Activated B cell treated with CpG ODN at 0.5 μM for 24 hours (primary cell): ENCODE data around the gene EXOC7. TPM values are rescaled to one million over a fixed set of nuclear protein-coding genes. Genes with fewer than 3 reads are reported as not detected.

Experiments
- ATAC-seq: fragments of 200-7000 bp; cut with Tn5 transposase; one replicate; pipeline ENCODE4 v1.10.0; 2021; ENCODE audit warnings: low read depth, mild to moderate bottlenecking, moderate library complexity
- CTCF ChIA-PET: fragments of 350-600 bp; sonication (Branson Sonifier 250); formaldehyde crosslinking; loops from one replicate; lab custom pipeline; 2021; ENCODE audit warnings: antibody characterized with exemption; lab: Charles Lee
- POLR2A ChIA-PET: fragments of 350-600 bp; sonication (Branson Sonifier 250); formaldehyde crosslinking; loops from one replicate; lab custom pipeline; 2021; ENCODE audit warnings: antibody characterized with exemption; lab: Charles Lee
- DNase-seq: peaks from one replicate; pipeline ENCODE4 v3.0.0; 2022
- H3K27ac Mint-ChIP-seq: one replicate; pipeline ENCODE4 v1.8.0; 2020; ENCODE audit warnings: mixed read lengths
- H3K27me3 Mint-ChIP-seq: one replicate; pipeline ENCODE4 v1.8.0; 2021; ENCODE audit warnings: mixed read lengths
- H3K36me3 Mint-ChIP-seq: one replicate; pipeline ENCODE4 v1.8.0; 2021; ENCODE audit warnings: low read depth, mixed read lengths
- H3K4me1 Mint-ChIP-seq: one replicate; pipeline ENCODE4 v1.8.0; 2021; ENCODE audit warnings: mixed read lengths
- H3K4me3 Mint-ChIP-seq: one replicate; pipeline ENCODE4 v1.8.0; 2020; ENCODE audit warnings: mild to moderate bottlenecking, mixed read lengths
- H3K9me3 Mint-ChIP-seq: one replicate; pipeline ENCODE4 v1.8.0; 2020; ENCODE audit warnings: mixed read lengths
- intact Hi-C: fragments of 100-400 bp; cut with micrococcal nuclease; formaldehyde crosslinking; loops from one replicate; pipeline ENCODE4 v1.15.1; 2024
- total RNA-seq: library from RNA; stranded (reverse); gene quantifications from 2 replicates; pipeline ENCODE4 v1.2.3, GENCODE V29; 2022
- TF ChIP-seq, protein P1 (sequence below): fragments of 200-600 bp; IDR thresholded peaks from one replicate; pipeline ENCODE4 v1.8.0; 2022; ENCODE audit warnings: antibody characterized with exemption, mild to moderate bottlenecking

The EXOC7 gene, protein sequence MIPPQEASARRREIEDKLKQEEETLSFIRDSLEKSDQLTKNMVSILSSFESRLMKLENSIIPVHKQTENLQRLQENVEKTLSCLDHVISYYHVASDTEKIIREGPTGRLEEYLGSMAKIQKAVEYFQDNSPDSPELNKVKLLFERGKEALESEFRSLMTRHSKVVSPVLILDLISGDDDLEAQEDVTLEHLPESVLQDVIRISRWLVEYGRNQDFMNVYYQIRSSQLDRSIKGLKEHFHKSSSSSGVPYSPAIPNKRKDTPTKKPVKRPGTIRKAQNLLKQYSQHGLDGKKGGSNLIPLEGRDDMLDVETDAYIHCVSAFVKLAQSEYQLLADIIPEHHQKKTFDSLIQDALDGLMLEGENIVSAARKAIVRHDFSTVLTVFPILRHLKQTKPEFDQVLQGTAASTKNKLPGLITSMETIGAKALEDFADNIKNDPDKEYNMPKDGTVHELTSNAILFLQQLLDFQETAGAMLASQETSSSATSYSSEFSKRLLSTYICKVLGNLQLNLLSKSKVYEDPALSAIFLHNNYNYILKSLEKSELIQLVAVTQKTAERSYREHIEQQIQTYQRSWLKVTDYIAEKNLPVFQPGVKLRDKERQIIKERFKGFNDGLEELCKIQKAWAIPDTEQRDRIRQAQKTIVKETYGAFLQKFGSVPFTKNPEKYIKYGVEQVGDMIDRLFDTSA
- total RNA-seq: 133 and 146 TPM in 2 replicates

DNA sequence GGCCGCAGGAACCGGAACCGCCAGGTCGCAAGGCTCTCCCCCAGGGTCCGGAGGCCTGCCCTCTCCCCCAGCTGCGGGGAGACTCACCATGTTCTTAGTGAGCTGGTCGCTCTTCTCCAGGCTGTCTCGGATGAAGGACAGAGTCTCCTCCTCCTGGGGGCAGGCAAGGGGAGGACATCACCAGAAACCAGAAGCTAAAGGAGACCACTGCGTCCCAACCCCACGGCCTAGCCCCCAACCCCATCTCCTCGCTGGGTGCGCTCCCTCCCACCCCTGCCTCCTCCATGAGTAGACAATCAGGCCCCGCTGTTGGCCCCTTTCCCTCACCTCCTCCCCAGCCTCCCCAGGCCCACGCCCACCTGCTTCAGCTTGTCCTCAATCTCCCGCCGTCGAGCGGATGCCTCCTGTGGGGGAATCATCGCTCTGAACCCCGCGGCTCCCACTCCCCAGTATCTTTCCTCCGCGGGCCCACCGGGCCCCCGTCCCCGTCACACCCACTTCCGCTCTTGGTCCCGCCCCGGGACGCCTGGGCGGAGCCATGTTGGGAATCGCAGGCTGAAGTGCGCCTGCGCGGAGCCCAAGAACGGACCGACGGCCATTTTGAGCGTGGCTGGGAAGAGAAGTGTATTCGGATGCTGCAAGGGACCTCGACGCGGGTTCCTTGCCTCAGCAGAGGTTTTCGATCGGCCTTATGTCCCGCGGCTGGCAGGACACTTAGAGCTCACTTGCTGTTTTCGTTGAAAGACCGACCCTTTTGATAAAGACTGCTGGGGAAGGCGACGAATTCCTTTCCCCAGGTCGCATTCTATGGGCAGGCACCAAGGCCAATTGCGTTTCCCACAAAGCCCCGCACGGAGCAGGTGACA, at the start of gene EXOC7:
Gene EXOC7 (minus strand): TSS at position 514 of the 866 bp plus-strand sequence. CDS start 95 bp downstream, at position 419.
- DNase-seq (peak; percentile 95), ATAC-seq (peak; percentile 97)
- H3K9me3 Mint-ChIP-seq: no peaks in the 10 kb centered on the region
- TF ChIP-seq, protein P1, sequence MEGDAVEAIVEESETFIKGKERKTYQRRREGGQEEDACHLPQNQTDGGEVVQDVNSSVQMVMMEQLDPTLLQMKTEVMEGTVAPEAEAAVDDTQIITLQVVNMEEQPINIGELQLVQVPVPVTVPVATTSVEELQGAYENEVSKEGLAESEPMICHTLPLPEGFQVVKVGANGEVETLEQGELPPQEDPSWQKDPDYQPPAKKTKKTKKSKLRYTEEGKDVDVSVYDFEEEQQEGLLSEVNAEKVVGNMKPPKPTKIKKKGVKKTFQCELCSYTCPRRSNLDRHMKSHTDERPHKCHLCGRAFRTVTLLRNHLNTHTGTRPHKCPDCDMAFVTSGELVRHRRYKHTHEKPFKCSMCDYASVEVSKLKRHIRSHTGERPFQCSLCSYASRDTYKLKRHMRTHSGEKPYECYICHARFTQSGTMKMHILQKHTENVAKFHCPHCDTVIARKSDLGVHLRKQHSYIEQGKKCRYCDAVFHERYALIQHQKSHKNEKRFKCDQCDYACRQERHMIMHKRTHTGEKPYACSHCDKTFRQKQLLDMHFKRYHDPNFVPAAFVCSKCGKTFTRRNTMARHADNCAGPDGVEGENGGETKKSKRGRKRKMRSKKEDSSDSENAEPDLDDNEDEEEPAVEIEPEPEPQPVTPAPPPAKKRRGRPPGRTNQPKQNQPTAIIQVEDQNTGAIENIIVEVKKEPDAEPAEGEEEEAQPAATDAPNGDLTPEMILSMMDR: no peak
- peak within 1 kb of the TSS; percentile 91 for H3K27ac Mint-ChIP-seq
- POLR2A ChIA-PET: interaction anchor here (0.5 to 2.0 kb wide), 16 partner anchors 12 to 514 kb away, joined by 3 to 9 read pairs (median 3); partner anchors contain the start of genes SRP68 and UBALD2
- H3K4me3 Mint-ChIP-seq: peak within 1 kb of the TSS; percentile 98
- H3K27me3 Mint-ChIP-seq: no peaks in the 10 kb centered on the region
- intact Hi-C loops: loop anchor here (1.0 to 10.0 kb wide), 4 partner anchors 31 to 411 kb away; partner anchors contain the start of genes SPHK1 and SRP68
- peaks cover 38% of the 10 kb centered on the region for H3K36me3 Mint-ChIP-seq
- H3K4me1 Mint-ChIP-seq: peaks cover 20% of the 10 kb centered on the region
- CTCF ChIA-PET: interaction anchor here (1.0 to 2.2 kb wide), 4 partner anchors 23 to 179 kb away, joined by 3 to 12 read pairs (median 4); no protein-coding TSS in a partner anchor

- H3K4me3 Mint-ChIP-seq: no peak overlapping the region
- ChIA-PET POLR2A (no interaction called here), CTCF (interaction anchor here (0.7 to 1.8 kb wide), 3 partner anchors 8 to 126 kb away, joined by 3 to 7 read pairs (median 4); no protein-coding TSS in a partner anchor)
- H3K4me1 Mint-ChIP-seq: no peaks in the 10 kb centered on the region
- no peaks in the 10 kb centered on the region for H3K36me3 Mint-ChIP-seq
- H3K27ac Mint-ChIP-seq: no peak overlapping the region
- no peak for ATAC-seq
- TF ChIP-seq, protein P1: no peak
- intact Hi-C loops: no loop called here
- DNase-seq: no peak
- H3K9me3 Mint-ChIP-seq: no peaks in the 10 kb centered on the region
- peaks cover 7% of the 10 kb centered on the region for H3K27me3 Mint-ChIP-seq
Measured at GRCh38 chr17:76153202-76153601, 49.6 kb upstream of the EXOC7 start.

DNA sequence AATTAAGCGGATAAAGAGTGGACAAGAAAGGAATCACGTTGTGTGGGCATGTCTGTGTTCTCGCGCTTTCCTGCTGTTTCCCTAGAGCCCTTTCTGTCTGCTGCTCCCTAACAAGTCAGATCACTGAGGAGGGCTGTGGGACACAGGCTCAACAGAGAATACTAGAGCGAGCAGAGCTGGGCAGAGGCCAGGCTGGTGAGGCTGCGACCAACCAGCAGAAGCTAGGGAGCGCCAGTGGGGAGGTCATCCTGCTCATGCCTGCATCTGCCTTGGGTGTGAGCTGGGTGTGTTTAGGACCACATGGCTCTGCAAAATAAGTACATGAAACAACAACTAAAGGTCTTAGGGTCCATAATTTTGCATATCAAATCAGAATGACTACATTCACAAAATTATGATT, 49.0 kb upstream of the EXOC7 start:
- intact Hi-C loops: no loop called here
- ATAC-seq: no peak
- Mint-ChIP-seq H3K27ac (no peak overlapping the region), H3K9me3 (no peaks in the 10 kb centered on the region), H3K4me1 (no peaks in the 10 kb centered on the region), H3K36me3 (no peaks in the 10 kb centered on the region), H3K27me3 (peaks cover 3% of the 10 kb centered on the region), H3K4me3 (no peak overlapping the region)
- CTCF ChIA-PET: interaction anchor here (1.8 kb wide), 1 partner anchor 127 kb away, joined by 7 read pairs; no protein-coding TSS in a partner anchor
- POLR2A ChIA-PET: no interaction called here
- TF ChIP-seq, protein P1: no peak
- no peak for DNase-seq

DNA sequence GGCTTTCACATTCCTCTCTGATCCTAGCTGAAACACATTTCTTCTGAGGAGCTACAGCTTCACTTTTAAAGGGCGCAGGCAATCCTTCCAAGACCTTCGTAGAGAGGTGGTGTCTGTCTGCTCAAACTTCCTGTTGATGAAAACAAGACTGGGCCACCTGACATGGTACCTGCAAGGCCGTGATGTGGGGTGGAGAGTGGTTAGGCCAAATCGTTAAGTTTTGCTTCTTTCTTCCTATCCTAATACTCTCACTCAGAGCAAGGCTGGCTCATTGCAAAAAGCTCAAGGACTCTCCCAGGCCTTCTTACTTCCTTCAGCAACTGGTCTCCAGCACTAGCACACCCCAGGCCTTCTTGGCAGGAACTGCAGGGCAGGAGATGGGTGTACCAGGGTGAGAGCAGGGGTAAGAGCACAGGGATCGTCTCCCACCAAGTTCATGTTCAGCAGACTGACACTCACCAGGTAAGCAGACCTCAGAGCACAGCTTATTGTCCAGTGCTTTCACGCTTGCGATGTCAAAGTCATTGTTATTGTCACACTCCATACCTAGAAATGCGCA, 48.4 kb upstream of the EXOC7 start:
- TF ChIP-seq, protein P1: no peak
- Mint-ChIP-seq H3K4me1 (peaks cover 2% of the 10 kb centered on the region), H3K27ac (no peak overlapping the region), H3K27me3 (peaks cover 3% of the 10 kb centered on the region), H3K9me3 (no peaks in the 10 kb centered on the region), H3K4me3 (no peak overlapping the region), H3K36me3 (no peaks in the 10 kb centered on the region)
- intact Hi-C loops: no loop called here
- no peak for DNase-seq
- no peak for ATAC-seq
- ChIA-PET POLR2A (no interaction called here), CTCF (no interaction called here)
